Measurements from ENCODE around the gene OR1L1. TPM values are rescaled to one million over a fixed set of nuclear protein-coding genes. Genes with fewer than 3 reads are reported as not detected.

The OR1L1 gene
- total and polyA plus RNA-seq, 2 of the 8 experiments (the other 6 are each of a cell fraction or from before 2014, with no cell fraction given), result not detected

- TF ChIP-seq RAD21 (IDR thresholded peaks at IDR 0.05 in 1 of 2, conservative IDR thresholded peaks at IDR 0.05 in 1 of 2; ENCODE audit: low read depth in 2 of 2, low read length in 2 of 2) (no peak), CEBPB (IDR thresholded peaks at IDR 0.05; ENCODE audit: low read depth, low read length) (no peak), HDAC2 (IDR thresholded peaks at IDR 0.05; ENCODE audit: borderline replicate concordance in 1 of 2, low read depth in 2 of 2, low read length in 2 of 2) (no peak), NRF1 (IDR thresholded peaks at IDR 0.05; ENCODE audit: low read depth, low read length) (no peak), HDAC6 (IDR thresholded peaks at IDR 0.05; ENCODE audit: low read depth, low read length) (no peak), GABPA (IDR thresholded peaks at IDR 0.05; ENCODE audit: borderline replicate concordance, insufficient read depth, low read length) (no peak), SIN3A (conservative IDR thresholded peaks at IDR 0.05 in 1 of 2, IDR thresholded peaks at IDR 0.05 in 1 of 2; ENCODE audit: low read depth in 1 of 2, low read length in 2 of 2) (no peak), CBX5 (IDR thresholded peaks at IDR 0.05; ENCODE audit: low read depth, low read length) (no peak), MAFK (IDR thresholded peaks at IDR 0.05; ENCODE audit: low read depth, low read length) (no peak), RFX5 (IDR thresholded peaks at IDR 0.05; ENCODE audit: borderline replicate concordance, low read depth, low read length) (no peak), TEAD4 (IDR thresholded peaks at IDR 0.05; ENCODE audit: low read depth, low read length) (no peak), KDM1A (IDR thresholded peaks at IDR 0.05; ENCODE audit: borderline replicate concordance, low read length) (no peak), SIX5 (IDR thresholded peaks at IDR 0.05; ENCODE audit: low read depth, low read length) (no peak), ASH2L (IDR thresholded peaks at IDR 0.05; ENCODE audit: low read length) (no peak), BCL11A (IDR thresholded peaks at IDR 0.05; ENCODE audit: low read depth in 2 of 2, low read length in 2 of 2) (no peak), CTBP2 (IDR thresholded peaks at IDR 0.05; ENCODE audit: borderline replicate concordance, insufficient read depth, insufficient read length, low read length) (no peak), FOSL1 (IDR thresholded peaks at IDR 0.05; ENCODE audit: insufficient read depth, low read depth, low read length) (no peak), POLR2AphosphoS5 (IDR thresholded peaks at IDR 0.05; ENCODE audit: low read depth, low read length) (no peak)
Observed at GRCh38 chr9:122684851-122685250, 23.3 kb downstream of the OR1L1 start (continued).

Measured in H1 (cell line).